ENCODE data around the gene FGD6. TPM values are rescaled to one million over a fixed set of nuclear protein-coding genes. Genes with fewer than 3 reads are reported as not detected.

The FGD6 gene
- total and polyA plus RNA-seq, 2 donors (not counting 1 experiment from before 2014, with no cell fraction given): 3.3 to 4.7 TPM

- H3K4me2 ChIP-seq (ENCODE audit: extremely low read depth, insufficient read depth, low read length): no peak overlapping the region
- H3K27ac ChIP-seq (ENCODE audit: insufficient read depth, low read length): no peak overlapping the region
- no peak overlapping the region for H3K4me3 ChIP-seq (replicated peaks in 1 of 4; ENCODE audit: control extremely low read depth in 1 of 4, insufficient read depth in 1 of 4, low read depth in 3 of 4, low read length in 4 of 4)
- no peak overlapping the region for H2AFZ ChIP-seq (ENCODE audit: low read length)
- H4K20me1 ChIP-seq (ENCODE audit: control insufficient read depth, extremely low read depth, insufficient read depth, low read length): no peaks in the 10 kb centered on the region
- DNase-seq (ENCODE audit: low read depth in 2 of 2): no peak
- H3K9me3 ChIP-seq (ENCODE audit: control insufficient read depth, insufficient read depth, low read depth, low read length): no peaks in the 10 kb centered on the region
- no peak overlapping the region for H3K9ac ChIP-seq (ENCODE audit: insufficient read depth, low read length)
- no peak for TF ChIP-seq EZH2 (IDR thresholded peaks at IDR 0.05; ENCODE audit: low read length, missing control alignments)
- TF ChIP-seq CTCF (conservative IDR thresholded peaks at IDR 0.05 in 1 of 2, IDR thresholded peaks at IDR 0.05 in 1 of 2; ENCODE audit: low read depth in 1 of 2, low read length in 2 of 2): no peak
- H3K4me1 ChIP-seq (ENCODE audit: control insufficient read depth, extremely low read depth, insufficient read depth, low read length): no peaks in the 10 kb centered on the region
- H3K36me3 ChIP-seq (ENCODE audit: control insufficient read depth, insufficient read depth, low read length): no peaks in the 10 kb centered on the region
- no peaks in the 10 kb centered on the region for H3K79me2 ChIP-seq (ENCODE audit: control insufficient read depth, insufficient read depth, low read length)
- no peaks in the 10 kb centered on the region for H3K27me3 ChIP-seq (ENCODE audit: control insufficient read depth, insufficient read depth, low read length)
Observed at GRCh38 chr12:95193139-95193538, 24.1 kb downstream of the FGD6 start.

GRCh38 chr12:95192271-95192670, 25.0 kb downstream of the FGD6 start:
- Histone ChIP-seq H3K27ac (ENCODE audit: insufficient read depth, low read length) (no peak overlapping the region), H3K9me3 (ENCODE audit: control insufficient read depth, insufficient read depth, low read depth, low read length) (no peaks in the 10 kb centered on the region), H3K4me3 (replicated peaks in 1 of 4; ENCODE audit: control extremely low read depth in 1 of 4, insufficient read depth in 1 of 4, low read depth in 3 of 4, low read length in 4 of 4) (no peak overlapping the region), H3K27me3 (ENCODE audit: control insufficient read depth, insufficient read depth, low read length) (no peaks in the 10 kb centered on the region), H3K4me2 (ENCODE audit: extremely low read depth, insufficient read depth, low read length) (no peak overlapping the region), H3K4me1 (ENCODE audit: control insufficient read depth, extremely low read depth, insufficient read depth, low read length) (no peaks in the 10 kb centered on the region), H2AFZ (ENCODE audit: low read length) (no peak overlapping the region), H4K20me1 (ENCODE audit: control insufficient read depth, extremely low read depth, insufficient read depth, low read length) (no peaks in the 10 kb centered on the region), H3K9ac (ENCODE audit: insufficient read depth, low read length) (no peak overlapping the region), H3K79me2 (ENCODE audit: control insufficient read depth, insufficient read depth, low read length) (no peaks in the 10 kb centered on the region), H3K36me3 (ENCODE audit: control insufficient read depth, insufficient read depth, low read length) (no peaks in the 10 kb centered on the region)
- no peak for DNase-seq (ENCODE audit: low read depth in 2 of 2)
- TF ChIP-seq EZH2 (IDR thresholded peaks at IDR 0.05; ENCODE audit: low read length, missing control alignments) (no peak), CTCF (conservative IDR thresholded peaks at IDR 0.05 in 1 of 2, IDR thresholded peaks at IDR 0.05 in 1 of 2; ENCODE audit: low read depth in 1 of 2, low read length in 2 of 2) (no peak)

- H3K4me1 ChIP-seq (ENCODE audit: control insufficient read depth, extremely low read depth, insufficient read depth, low read length): no peaks in the 10 kb centered on the region
- TF ChIP-seq EZH2 (IDR thresholded peaks at IDR 0.05; ENCODE audit: low read length, missing control alignments): no peak
- TF ChIP-seq CTCF (conservative IDR thresholded peaks at IDR 0.05 in 1 of 2, IDR thresholded peaks at IDR 0.05 in 1 of 2; ENCODE audit: low read depth in 1 of 2, low read length in 2 of 2): no peak
- no peak for DNase-seq (ENCODE audit: low read depth in 2 of 2)
Observed at GRCh38 chr12:95191060-95191696, 26.1 kb downstream of the FGD6 start.

More at GRCh38 chr12:95191060-95191696, 26.1 kb downstream of the FGD6 start:
- H3K27me3 ChIP-seq (ENCODE audit: control insufficient read depth, insufficient read depth, low read length): no peaks in the 10 kb centered on the region
- H3K79me2 ChIP-seq (ENCODE audit: control insufficient read depth, insufficient read depth, low read length): no peaks in the 10 kb centered on the region
- H3K9ac ChIP-seq (ENCODE audit: insufficient read depth, low read length): no peak overlapping the region
- no peak overlapping the region for H2AFZ ChIP-seq (ENCODE audit: low read length)
- no peak overlapping the region for H3K27ac ChIP-seq (ENCODE audit: insufficient read depth, low read length)
- H3K9me3 ChIP-seq (ENCODE audit: control insufficient read depth, insufficient read depth, low read depth, low read length): no peaks in the 10 kb centered on the region
- H4K20me1 ChIP-seq (ENCODE audit: control insufficient read depth, extremely low read depth, insufficient read depth, low read length): no peaks in the 10 kb centered on the region
- H3K4me3 ChIP-seq (replicated peaks in 1 of 4; ENCODE audit: control extremely low read depth in 1 of 4, insufficient read depth in 1 of 4, low read depth in 3 of 4, low read length in 4 of 4): no peak overlapping the region
- H3K36me3 ChIP-seq (ENCODE audit: control insufficient read depth, insufficient read depth, low read length): no peaks in the 10 kb centered on the region
- H3K4me2 ChIP-seq (ENCODE audit: extremely low read depth, insufficient read depth, low read length): no peak overlapping the region

Data from fibroblast of lung (primary cell).